Heart right ventricle (tissue), 16 donors: Measurements from ENCODE around the gene CASKIN1. TPM values are rescaled to one million over a fixed set of nuclear protein-coding genes. Genes with fewer than 3 reads are reported as not detected.

Experiments used
- ATAC-seq, 8 donors: fragments of 200-7000 bp; cut with Tn5 transposase; one replicate each; pipeline ENCODE4 v1.9.1; 2020; ENCODE audit warnings: mild to moderate bottlenecking in 8 of 8, moderate library complexity in 8 of 8, moderate number of reproducible peaks in 1 of 8
- DNase-seq, 2 donors: peaks; one replicate each; pipeline ENCODE4 v3.0.0-alpha.2; 2020
- H3K27ac ChIP-seq, 10 donors: fragments of 200-600 bp; sonication (generic) in 2 of 10; one replicate each; pipeline versions ENCODE4 v1.5.0 to v1.8.0; 2020 to 2022; ENCODE audit warnings: mild to moderate bottlenecking in 3 of 10
- H3K27me3 ChIP-seq, 7 donors: fragments of 200-600 bp; one replicate each; pipeline ENCODE4 v1.8.0; 2021 to 2022; ENCODE audit warnings: mild to moderate bottlenecking in 2 of 7
- H3K36me3 ChIP-seq, 9 donors: fragments of 200-600 bp; sonication (generic) in 1 of 9; one replicate each; pipeline versions ENCODE4 v1.5.0 to v1.8.0; 2020 to 2022; ENCODE audit warnings: mild to moderate bottlenecking in 2 of 9
- H3K4me1 ChIP-seq, 9 donors: fragments of 200-600 bp; sonication (generic) in 1 of 9; one replicate each; pipeline versions ENCODE4 v1.5.0 to v1.8.0; 2020 to 2022; ENCODE audit warnings: mild to moderate bottlenecking in 4 of 9
- H3K4me3 ChIP-seq, 10 donors: fragments of 200-600 bp; sonication (generic) in 2 of 10; one replicate each; pipeline versions ENCODE4 v1.5.0 to v1.8.0; 2020 to 2022; ENCODE audit warnings: mild to moderate bottlenecking in 7 of 10, moderate library complexity in 2 of 10
- H3K9me3 ChIP-seq, 11 donors: fragments of 200-600 bp in 10 of 11; sonication (generic) in 2 of 11; one replicate each; pipeline versions ENCODE4 v1.5.0 to v1.8.0; 2013 to 2022; ENCODE audit warnings: mild to moderate bottlenecking in 2 of 11, control low read depth in 1 of 11, moderate library complexity in 1 of 11
- CTCF ChIP-seq, 9 donors: fragments of 200-600 bp; sonication (generic) in 2 of 9; IDR thresholded peaks; one replicate each; pipeline versions ENCODE4 v1.5.0 to v1.8.0; 2021 to 2022; ENCODE audit warnings: antibody characterized with exemption in 9 of 9, mild to moderate bottlenecking in 5 of 9, moderate library complexity in 1 of 9
- WGBS, 2 donors: extraction: QIAGEN DNeasy Blood & Tissue Kit; methylation state at CpG; one replicate each; pipeline ENCODE4 v1.1.7; 2013; ENCODE audit warnings: inconsistent platforms in 1 of 2; 5-methylcytosine and 5-hydroxymethylcytosine counted together
- intact Hi-C, 10 donors: fragments of 100-400 bp; cut with DNase I; formaldehyde crosslinking; loops; one replicate each; pipeline versions ENCODE4 v1.11.1 to v1.14.2; 2022
- polyA plus RNA-seq, 2 donors: library from polyadenylated mRNA; stranded (reverse); fragments of 200-250 nt; gene quantifications; one replicate each; pipeline ENCODE4 v1.2.3, GENCODE V29; 2013
- total RNA-seq, 10 donors: library from RNA; stranded (reverse); fragmentation: NEBNext Ultra II Directional in 3 of 10; extraction: Animal tissue kit (Norgen Biotek cat#: 25700) in 3 of 10; gene quantifications; one replicate each; pipeline versions ENCODE4 v1.2.1 to v1.2.4, GENCODE V29; 2021 to 2023
- donor health status: Arrhythmogenic right ventricular cardiomyopathy.
- donor health status: ischemic (EF 13 %, LVEDD 7.1; RV severe dilation, severe dysfunction).
- donor health status: healthy with polysubstance abuse.
- donor health status: DM: no; HTN: yes; CAD: no.
- donor health status: DM: no; HTN: no; CAD: no.
- donor health status: ischemic (EF 25% LVEDD 6.9; RV normal size, moderate dysfunction).
- donor health status: ischemic (EF 25% LVEDD 5.7; RV mildly dilated, moderate dysfunction).
- donor health status: healthy.
- donor health status: DM: yes; HTN: yes; CAD: no.
- donor health status: Ischemic cardiomyopathy.
- donor health status: ischemic (EF 35%, LVEDD 5.7; RV mildly dilated, moderate dysfunction).
- donor health status: nonischemic (EF 11% LVEDD 7.7; RV severe dilation, severe dysfunction).
- donor health status: DM: yes; HTN: yes; CAD: no.
- donor health status: PGD.
- donor health status: ischemic (EF 29% LVEDD 5.4; RV normal size, mild dysfunction).
- donor health status: nonischemic (EF 23%, LVEDD 6.1; RV moderate dilation, normal function).

Gene CASKIN1
- total and polyA plus RNA-seq, 12 donors: 0.24 to 6.0 (median 1.1) TPM

GRCh38 chr16:2171601-2172178 lies 24.7 kb downstream of the CASKIN1 start:
- no peaks in the 10 kb centered on the region for H3K9me3 ChIP-seq
- no peak overlapping the region for H3K4me3 ChIP-seq
- H3K27ac ChIP-seq: no peak overlapping the region
- DNase-seq (no peak), ATAC-seq (no peak)
- no peak for TF ChIP-seq CTCF (IDR thresholded peaks at IDR 0.05)
- intact Hi-C loops: no loop called here
- 96% methylated on average over 27 to 28 of the region's 28 CpGs for WGBS, 2 donors
- H3K27me3 ChIP-seq: no peaks in the 10 kb centered on the region
- peaks cover 0 to 94% (median 31%) of the 10 kb centered on the region in 9 donors for H3K36me3 ChIP-seq
- H3K4me1 ChIP-seq: peaks cover 0 to 14% (median 0%) of the 10 kb centered on the region in 9 donors

GRCh38 chr16:2170587-2171435 lies 25.6 kb downstream of the CASKIN1 start:
- ATAC-seq: peak in 1 of 8 donors; percentile 5
- H3K4me3 ChIP-seq: peak overlapping the region in 7 of 10 donors; percentile 3 to 40 (median 25)
- TF ChIP-seq CTCF (IDR thresholded peaks at IDR 0.05): no peak

GRCh38 chr16:2170080-2170479 lies 26.3 kb downstream of the CASKIN1 start:
- Histone ChIP-seq H3K27me3 (no peaks in the 10 kb centered on the region), H3K27ac (peak overlapping the region in 8 of 10 donors; percentile 16 to 72 (median 46)), H3K9me3 (no peaks in the 10 kb centered on the region), H3K4me1 (peaks cover 0 to 14% (median 0%) of the 10 kb centered on the region in 9 donors), H3K4me3 (peak overlapping the region in 7 of 10 donors; percentile 3 to 40 (median 25)), H3K36me3 (peaks cover 0 to 90% (median 27%) of the 10 kb centered on the region in 9 donors)
- DNase-seq (no peak), ATAC-seq (peak in 6 of 8 donors; percentile 3 to 71 (median 25))
- no peak for TF ChIP-seq CTCF (IDR thresholded peaks at IDR 0.05)
- intact Hi-C loops: no loop called here
- WGBS, 2 donors: 73 to 76% methylated on average over 18 of the region's 18 CpGs

More at GRCh38 chr16:2170587-2171435, 25.6 kb downstream of the CASKIN1 start:
- DNase-seq: no peak
- peaks cover 0 to 94% (median 26%) of the 10 kb centered on the region in 9 donors for H3K36me3 ChIP-seq
- H3K4me1 ChIP-seq: peaks cover 0 to 14% (median 0%) of the 10 kb centered on the region in 9 donors
- intact Hi-C loops: no loop called here
- 90% methylated on average over 44 to 47 of the region's 47 CpGs for WGBS, 2 donors
- H3K27ac ChIP-seq: peak overlapping the region in 4 of 10 donors; percentile 15 to 72 (median 56)
- no peaks in the 10 kb centered on the region for H3K27me3 ChIP-seq
- no peaks in the 10 kb centered on the region for H3K9me3 ChIP-seq

- intact Hi-C loops: no loop called here
- WGBS, 2 donors: 95% methylated on average over 18 of the region's 18 CpGs
- peaks cover 0 to 67% (median 18%) of the 10 kb centered on the region in 9 donors for H3K36me3 ChIP-seq
Measured at GRCh38 chr16:2167068-2167638, 29.3 kb downstream of the CASKIN1 start.

More at GRCh38 chr16:2167068-2167638, 29.3 kb downstream of the CASKIN1 start:
- Histone ChIP-seq H3K4me1 (peaks cover 0 to 14% (median 0%) of the 10 kb centered on the region in 9 donors), H3K27me3 (no peaks in the 10 kb centered on the region), H3K9me3 (no peaks in the 10 kb centered on the region), H3K4me3 (no peak overlapping the region), H3K27ac (no peak overlapping the region)
- no peak for DNase-seq
- no peak for ATAC-seq
- no peak for TF ChIP-seq CTCF (IDR thresholded peaks at IDR 0.05)
